Stimulated activated CD8-positive, alpha-beta memory T cell treated with anti-CD3 and anti-CD28 coated beads, Interleukin-15, amount 100 ng/mL, for 48 hours (primary cell): ENCODE results near the gene DSE.

Source experiments
- DNase-seq, 2 donors: peaks; one replicate each; pipeline ENCODE4 v3.0.0-alpha.2; 2020; ENCODE audit warnings: low read depth in 2 of 2

Gene DSE

DNA sequence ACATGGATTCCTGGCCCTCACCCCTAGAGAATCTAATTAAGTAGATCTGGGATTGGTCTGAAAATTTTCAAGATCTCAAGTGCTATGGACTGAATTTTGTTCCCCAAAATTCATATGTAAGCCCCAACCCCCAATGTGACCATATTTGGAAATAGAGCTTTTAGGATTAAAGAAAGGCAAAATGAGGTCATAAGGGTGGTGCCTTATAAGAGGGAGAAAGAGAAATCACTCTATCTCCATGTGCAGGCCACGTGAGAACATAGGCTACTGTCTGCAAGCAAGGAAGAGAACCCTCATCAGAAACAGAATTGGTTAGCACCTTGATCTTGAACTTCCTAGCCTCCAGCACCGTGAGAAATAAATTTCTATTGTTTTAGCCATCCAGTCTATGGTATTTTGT is 8.5 kb upstream of the DSE start:
- DNase-seq: no peak

DNA sequence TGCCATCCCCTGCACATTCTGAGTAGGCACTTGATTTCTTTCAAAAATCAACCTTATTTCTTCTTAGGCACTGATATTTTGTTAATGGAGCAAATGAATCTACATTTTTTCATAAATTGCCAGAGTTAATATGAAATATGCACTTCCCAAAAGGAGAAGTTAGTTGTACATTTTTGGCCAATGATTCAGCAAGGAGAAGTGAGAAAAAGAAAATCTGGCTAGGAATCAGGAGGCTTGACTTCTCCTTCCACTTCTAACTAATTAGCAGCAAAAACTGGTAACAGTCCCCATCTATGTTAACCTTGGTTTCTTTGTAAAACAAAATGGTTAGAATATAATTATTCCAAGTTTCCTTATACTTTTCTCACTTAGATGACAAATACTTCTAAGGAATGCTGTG is 7.0 kb upstream of the DSE start:
- no peak for DNase-seq

DNA sequence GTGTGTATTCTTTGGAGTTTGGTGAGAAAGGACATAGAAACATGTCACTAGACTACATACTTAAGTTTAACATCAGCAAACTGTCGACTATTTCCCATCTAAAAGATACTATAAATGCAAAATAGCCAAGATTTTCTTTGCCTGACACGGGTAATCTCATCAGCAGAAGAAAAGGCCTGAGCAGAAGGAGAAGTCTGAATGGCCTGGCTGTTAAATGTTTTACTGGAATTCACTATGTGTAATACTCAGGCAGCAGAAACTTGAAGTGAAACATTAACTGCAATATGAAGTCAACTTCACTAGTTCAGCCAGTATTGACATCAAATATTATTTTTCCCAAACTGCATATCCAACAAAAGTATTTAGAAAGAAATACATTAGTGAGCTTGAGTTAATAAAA is 6.4 kb upstream of the DSE start:
- no peak for DNase-seq

DNA sequence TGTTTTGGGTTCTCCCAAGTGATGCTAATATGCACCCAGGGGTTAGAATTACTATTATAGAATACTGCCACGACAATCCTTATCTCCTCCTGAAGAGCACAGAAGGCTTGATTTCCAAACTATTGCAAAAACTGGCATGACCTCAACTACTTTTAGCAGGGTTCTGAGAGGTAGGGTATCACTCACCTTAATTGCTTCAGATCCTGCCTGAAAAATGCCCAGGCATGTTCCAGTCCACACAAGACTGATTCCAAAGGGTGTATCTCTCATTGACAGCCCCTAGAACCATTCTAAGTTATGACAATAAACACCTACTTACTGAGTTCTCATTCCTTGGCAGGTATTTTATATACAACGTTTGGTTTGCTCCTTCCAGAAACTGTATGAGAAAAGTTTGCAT is 5.0 kb upstream of the DSE start:
- DNase-seq: no peak

DNA sequence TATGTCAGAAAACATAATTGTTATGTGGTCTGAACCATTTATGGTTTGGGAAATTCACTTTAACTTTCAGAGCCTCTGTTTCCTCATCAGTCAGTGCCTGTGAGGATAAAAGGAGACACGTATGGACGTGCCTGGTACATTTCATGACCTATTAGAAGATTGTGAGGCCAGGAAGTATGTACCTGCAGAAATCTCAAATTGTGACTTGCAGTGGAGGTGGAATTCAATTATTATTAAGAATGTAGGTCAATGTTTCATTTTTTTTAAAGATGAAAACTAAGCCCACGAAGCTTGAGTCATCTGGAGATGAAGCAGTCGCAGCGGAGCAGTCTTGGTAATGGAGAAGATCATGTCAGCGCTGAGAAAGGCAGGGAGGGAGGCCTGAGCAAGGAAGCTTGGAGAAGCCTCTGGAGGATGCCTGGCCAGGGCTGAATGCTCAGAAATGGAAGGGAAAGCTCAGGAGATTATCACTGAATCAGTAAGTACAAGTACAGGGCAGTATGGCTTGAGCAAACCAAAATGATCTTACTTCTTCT is 3.9 kb upstream of the DSE start:
- DNase-seq: no peak

DNA sequence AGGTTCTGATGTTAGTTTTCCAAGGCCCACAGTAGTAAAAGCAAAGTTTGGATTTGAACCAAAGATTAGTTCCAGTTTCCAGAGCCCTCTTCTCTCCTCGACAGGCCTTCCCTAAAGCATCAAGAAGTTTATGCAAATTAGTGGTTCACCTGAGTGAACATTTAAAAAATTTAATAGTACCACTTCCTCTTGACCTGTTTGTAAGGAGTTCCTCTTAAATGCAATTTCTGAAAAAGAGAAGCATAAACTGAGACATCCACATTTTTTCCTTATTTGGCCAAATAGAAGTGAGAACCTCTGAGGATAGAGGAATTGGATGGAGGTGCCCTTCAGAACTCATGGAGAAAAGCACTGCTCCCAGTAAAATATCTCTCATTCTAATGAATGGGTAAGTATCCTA is 1.2 kb upstream of the DSE start:
- no peak for DNase-seq

DNA sequence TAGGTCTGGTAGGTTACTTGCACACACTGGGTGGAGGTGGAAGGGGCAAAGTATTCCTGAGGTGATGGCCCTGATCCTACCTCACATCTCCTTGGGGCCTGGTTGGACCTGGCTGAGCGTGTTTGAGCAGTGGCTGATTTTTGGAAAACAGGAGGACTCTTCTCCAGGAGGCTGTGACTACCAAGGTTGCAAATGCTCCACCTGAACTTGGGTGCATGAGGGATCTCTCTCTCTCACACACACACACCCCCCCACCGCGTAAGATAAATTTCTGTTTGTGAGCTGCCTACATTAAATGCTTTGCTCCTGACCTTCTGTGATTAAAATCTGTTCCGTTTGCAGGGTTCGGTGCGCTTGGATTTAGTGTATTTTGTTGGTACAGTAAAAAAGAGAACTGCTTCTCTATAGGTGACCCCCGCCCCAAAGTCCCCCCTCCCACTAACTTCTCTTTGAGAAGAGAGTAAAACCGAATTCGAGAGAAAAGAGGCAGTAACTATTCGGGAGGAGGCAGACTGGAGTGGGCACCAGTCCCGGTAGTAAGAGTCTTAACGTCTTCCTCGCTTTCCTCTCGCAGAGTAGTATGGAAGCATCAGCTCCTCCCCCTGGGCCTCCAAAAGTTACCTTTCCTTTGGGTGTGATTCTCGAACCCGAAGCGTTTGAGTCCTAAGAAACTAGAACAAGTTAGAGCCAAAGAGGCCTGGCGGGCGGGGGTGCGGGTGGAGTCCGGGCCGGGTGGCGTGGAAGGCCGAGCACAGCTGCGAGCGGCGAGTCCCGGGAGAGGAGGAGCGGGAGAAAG is 585 bp upstream of the DSE start:
- no peak for DNase-seq

DNA sequence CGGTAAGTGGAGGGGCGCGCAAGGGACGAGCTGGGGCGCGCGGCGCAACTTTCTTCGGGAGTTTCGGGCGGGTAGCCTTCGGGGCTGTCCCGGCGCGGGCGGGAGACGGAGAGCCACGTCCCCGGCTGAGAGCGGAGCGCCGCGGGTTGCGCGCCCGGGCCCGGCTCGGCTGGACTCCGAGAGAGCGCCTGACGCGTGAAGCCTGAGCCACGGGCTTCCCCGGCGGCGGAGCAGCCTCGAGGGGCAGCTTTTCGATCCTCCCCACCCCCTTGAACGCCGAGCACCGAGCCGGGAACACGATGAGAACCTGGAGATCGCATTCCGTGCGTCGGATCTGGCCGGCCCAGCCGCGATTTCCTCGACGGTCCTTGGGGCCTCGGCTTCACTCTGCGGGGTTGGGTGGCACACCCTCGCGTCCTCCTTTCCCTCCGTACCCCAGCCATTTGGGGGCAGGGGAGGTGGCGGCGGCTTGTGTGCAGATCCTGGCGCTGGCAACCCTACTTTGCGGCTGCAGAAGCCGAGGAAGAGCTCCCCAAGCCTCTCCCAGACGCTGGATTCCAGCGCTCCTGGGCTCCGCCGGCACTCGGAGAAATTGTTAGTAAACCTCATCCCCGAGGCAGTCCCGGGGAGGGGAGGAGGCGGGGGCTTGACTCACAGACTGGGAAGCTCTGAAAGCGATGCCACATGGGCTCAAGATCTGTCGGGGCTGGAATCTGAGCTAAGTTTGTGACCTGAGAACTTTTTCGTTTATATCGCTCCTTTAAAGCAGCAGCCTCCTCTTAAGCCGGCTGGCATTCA is 572 bp downstream of the DSE start:
- peak; percentile 5 to 27 for DNase-seq

DNA sequence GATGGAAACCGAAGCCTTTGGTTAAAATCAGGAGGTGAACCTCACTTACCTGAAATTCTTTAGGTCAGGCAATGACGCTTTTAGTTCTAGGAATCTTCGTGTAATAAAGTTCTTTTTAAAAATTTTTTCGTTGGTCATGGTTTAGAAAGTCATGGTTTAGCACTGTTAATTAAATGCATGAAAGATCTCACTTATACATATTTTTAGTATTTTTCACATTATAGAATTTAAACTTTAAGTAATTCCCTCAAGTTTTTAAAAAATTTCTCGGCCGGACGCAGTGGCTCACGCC is 1.1 kb downstream of the DSE start:
- DNase-seq: no peak

DNA sequence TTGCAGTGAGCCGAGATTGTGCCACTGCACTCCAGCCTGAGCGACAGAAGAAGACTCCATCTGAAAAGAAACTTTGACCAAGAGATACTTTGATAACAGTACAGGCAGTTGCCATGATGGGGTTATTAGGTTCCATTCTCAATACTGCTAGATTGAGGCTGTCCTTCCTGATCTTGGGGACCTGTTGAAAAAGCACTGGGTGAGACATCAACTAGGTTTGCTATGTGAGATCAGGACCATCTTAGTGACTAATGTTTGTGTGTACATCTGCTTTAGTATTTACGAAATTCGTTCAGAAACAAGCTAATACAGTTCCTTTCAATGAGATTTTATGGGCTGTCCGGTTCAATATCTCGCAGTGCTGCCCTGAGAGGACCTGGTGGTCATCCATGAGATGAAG is 2.6 kb downstream of the DSE start:
- DNase-seq: no peak

DNA sequence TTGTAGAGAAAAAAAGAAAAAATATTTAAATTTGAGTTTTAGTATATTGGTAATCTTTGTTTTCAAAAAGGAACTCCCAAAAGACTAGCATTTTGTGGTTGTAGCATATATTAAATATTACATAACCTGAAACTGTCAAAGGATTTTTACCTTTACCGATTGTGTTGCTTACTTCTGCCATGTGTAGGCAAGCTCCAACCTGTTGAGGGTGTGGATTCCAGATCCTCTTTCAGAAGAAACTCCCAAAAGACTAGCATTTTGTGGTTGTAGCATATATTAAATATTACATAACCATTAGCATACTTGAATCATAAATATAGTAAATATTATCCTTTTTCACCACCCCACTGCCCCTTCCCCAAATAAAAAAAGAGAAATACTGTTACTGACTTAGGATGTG is 3.2 kb downstream of the DSE start:
- no peak for DNase-seq

DNA sequence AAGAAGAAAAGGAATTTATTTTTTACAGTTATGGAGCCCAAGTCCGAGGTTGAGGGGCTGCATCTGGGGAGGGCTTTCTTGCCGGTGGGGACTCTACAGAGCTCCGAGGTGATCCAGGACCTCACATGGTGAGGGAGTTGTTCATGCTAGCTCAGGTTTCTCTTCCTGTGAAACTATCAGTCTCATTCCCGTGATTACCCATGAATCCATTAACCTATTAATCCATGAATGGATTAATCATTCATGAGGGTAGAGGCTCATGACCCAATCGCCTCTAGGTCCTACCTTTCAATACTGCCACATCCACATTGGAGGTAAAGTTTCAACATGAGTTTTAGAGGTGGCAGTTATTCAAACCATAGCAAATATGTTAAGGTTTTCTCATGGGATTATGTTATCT is 3.8 kb downstream of the DSE start:
- DNase-seq: no peak

DNA sequence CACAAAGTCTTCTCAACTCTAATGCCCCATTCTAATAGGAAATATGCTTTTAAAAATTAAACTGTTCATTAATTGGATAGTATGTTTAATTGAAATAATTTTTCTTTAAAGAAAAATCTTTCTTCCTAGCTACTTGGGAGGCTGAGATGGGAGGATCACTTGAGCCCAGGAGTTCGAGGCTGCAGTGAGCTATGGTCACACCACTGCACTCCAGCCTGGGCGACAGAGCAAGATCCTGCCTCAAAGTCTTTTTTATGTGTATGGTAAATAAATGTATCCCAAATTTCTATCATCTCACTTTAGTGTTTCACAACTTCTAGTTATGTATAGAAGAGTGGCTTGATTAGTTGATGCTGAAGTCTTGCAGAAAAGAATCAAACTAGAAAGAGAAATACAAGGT is 4.5 kb downstream of the DSE start:
- no peak for DNase-seq

DNA sequence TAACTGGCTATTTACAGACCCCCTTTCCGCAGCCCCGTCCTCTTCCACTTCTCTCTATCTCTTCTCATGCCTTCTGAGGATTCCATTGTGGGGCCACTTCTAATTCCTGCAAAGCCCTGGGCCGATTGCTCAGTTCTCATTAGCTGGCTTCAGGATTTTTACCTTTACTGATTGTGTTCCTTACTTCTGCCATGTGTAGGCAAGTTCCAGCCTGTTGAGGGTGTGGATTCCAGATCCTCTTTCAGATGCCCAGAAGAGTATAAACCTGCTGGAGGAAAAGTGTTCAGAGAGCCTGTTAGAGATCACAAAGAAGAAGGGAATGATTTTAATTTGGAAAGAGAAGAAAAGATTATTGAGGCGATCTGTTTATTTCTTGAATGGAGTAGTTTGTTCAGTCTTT is 5.4 kb downstream of the DSE start:
- DNase-seq: no peak

DNA sequence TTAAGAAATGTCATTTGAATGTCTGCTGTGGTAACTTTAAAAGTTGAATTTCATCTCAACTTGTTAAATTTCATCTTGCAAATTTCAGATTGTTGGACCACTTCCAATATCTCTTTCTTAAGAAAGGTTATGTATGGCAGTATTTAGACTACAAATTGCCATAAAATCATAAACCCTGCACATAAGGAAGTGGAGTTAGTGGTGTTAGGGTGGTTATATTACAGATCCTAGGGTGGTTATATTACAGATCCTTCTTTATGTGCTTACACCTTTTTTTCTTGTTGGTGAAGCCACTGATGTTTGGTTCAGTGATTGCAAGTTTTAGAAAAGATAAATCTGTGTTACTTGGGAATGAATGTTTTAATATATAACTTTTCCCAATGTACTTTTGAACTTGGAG is 9.0 kb downstream of the DSE start:
- DNase-seq: no peak

DNA sequence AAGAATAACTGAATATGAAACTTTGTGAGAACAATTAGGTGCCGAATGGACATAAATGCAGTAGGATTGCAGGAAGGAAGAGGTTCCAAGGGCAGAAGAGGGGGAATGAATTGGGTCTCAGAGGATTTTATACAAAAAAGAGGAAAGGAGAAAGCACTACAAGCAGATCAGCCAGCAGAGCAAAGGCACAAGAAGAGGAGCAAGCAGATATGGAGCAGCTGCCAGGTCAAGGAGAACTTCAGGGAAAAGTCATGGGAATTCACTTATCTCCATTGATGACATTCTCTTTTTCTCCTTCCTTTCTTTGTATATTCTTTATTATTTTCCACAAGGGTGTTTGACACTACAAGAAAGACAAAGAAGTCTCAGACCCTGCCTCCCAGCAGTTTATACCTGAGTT is 9.6 kb downstream of the DSE start:
- DNase-seq: no peak

DNA sequence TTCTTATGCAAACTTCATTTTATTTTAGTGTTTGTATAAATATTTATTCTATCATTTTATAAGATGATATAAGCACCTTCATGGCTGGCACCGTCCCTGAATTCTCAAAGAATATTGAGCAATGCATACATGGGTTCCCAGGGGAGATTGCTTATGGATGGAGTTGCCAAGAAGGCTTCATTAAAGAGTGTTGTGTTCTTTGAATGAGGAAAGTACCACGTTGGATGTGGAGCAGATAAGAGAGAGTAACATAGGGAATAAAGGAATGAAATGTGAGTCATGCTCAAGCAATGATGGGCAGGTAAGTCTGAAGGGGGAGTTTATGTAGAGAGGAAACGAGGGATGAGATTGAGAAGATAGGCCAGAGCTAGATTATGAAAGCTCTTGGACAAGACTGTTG is 10.3 kb downstream of the DSE start:
- no peak for DNase-seq

DNA sequence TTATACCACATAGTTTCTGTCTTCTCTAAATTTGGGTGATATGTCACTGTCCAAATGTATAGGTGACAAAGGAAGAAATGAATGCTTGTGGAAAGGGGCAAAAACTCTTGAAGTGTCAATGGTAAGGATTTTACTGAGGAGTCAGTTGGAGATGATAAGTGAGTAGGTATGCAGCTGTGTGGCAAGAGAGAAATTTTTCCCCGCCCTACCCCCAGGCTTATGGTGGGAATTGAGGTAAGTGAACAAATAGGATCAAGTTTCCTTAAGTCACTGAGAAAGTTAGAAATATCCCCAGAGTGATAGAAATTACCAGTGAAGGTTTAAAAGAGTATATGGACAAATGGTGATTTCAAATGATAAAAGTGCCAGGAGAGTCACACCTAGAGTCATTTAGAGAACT is 11.8 kb downstream of the DSE start:
- no peak for DNase-seq

DNA sequence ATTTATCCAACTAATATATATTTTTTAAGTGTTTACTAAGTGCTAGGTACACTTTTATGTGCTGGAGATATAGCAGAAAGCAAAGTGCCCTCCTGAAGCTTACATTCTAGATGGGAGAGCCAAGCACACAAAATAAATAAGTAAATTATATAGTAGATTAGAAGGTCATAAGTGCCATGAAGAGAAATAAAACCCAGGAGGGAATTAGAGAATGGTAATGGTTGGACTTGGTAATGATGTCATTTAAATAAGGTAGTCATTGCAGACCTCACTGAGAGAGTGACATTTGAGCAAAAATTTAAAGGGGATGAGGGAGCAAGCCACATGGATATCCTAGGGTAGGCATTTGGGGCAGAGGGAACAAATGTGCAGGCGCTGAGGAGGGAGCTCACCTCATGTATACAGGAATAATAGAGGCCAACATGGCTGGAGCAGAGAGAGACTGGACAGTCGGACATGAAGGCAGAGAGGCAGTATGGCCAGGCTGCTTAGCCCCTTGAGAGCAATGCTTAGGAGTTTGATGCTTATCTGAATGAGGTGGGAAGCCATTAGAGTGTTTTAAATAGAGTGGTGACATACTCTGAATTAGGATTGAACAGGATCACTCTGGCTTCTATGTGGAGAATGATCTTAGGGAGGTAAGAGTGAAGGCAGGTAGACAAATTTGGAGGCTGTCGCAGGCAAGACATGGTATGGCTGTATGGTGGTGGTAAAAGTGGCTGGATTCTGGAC is 14.1 kb downstream of the DSE start:
- DNase-seq: no peak

DNA sequence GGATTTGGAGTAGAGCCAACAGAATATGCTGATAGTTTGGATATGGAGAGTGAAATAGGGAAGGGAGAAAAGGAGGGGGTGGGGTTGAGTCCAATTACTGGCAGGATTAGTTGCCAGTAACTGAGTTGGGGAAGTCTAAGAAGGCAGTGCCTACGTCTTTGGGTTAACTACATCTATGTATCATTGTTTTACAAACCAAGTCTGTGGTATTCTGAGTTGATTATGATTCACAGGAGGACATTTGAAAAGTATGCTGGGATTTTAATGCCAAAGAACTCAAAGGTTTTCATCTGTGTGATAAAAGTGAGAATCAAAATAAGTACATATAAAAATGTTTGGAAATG is 14.7 kb downstream of the DSE start:
- DNase-seq: no peak

DNA sequence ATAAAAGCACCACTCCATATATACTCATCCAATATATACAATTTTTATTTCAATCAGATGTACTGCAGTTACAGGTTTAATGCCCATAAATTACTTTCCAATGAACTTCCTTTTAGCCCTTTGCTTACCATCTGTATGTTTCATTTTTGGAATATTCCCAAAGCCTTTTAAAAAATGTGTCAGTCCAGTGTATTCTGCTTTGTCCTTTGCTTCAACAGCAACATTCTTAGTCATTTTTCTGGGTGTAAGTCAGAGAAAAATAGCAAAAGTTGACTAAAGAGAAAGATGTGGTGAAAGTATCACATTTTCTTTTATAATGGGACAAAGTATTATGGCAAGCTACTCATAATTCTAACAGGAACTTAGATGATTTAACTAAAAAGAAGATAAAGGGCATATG is 15.2 kb downstream of the DSE start:
- DNase-seq: no peak

DNA sequence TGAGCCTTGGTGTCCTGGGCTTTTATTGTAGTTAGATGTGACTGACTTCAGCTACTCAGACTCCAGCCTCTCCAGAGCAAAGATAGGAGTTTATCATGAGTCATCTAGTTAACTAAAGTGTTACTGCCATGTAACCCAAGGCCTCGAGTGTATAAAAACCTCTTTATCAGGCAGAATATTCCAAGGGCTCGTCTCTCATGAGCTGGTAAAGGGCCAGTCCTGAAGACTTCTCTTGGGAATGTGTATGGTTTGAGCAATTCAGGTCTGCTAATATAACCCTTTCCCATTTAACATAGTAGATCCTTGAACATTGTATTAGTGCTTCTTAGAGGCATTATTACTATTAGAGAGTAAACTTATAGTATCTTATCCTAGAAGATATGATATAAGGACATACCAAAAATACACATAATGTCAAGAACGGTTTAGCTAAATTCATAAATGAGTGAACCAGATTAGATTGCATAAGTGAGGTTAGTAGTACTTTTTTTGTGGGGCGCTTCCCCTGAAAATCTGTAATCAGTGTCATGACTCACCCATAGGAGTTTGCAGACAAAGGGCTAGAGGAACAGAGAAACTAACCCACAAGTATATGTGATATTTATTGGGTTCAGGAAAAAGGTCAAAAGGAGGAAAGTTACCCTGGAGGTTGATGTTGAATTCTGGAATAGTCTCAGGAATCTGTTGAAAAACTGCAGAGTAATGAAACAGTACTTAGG is 16.0 kb downstream of the DSE start:
- DNase-seq: no peak
